Mononuclear cell (primary cell): ENCODE results near the gene SPDYE18. TPM values are rescaled to one million over a fixed set of nuclear protein-coding genes. Genes with fewer than 3 reads are reported as not detected.
"Not testable (repeated sequence)": the region's sequence is repeated elsewhere in the genome, so short reads cannot be mapped to it uniquely, and the experiment has no call there.

Experiments
- H3K27me3 ChIP-seq: 2 replicates; pipeline ENCODE4 v1.6.0; 2011; ENCODE audit warnings: low read length, control low read depth; ENCODE audit not compliant: insufficient read depth
- H3K4me1 ChIP-seq: 2 replicates; pipeline ENCODE4 v1.5.1; 2011; ENCODE audit warnings: mild to moderate bottlenecking, low read length, control low read depth; ENCODE audit not compliant: insufficient read depth
- H3K4me3 ChIP-seq: 2 replicates; pipeline ENCODE4 v1.5.1; 2011; ENCODE audit warnings: mild to moderate bottlenecking, low read length, moderate library complexity
- H3K9me3 ChIP-seq: 2 replicates; pipeline ENCODE4 v1.5.1; 2011; ENCODE audit warnings: low read depth, mild to moderate bottlenecking, control low read depth, low read length
- total RNA-seq: library from RNA; depleted of rRNA; stranded (reverse); fragments of >200 nt; gene quantifications from one replicate; pipeline ENCODE4 v1.2.3, GENCODE V29; 2012

The SPDYE18 gene, protein sequence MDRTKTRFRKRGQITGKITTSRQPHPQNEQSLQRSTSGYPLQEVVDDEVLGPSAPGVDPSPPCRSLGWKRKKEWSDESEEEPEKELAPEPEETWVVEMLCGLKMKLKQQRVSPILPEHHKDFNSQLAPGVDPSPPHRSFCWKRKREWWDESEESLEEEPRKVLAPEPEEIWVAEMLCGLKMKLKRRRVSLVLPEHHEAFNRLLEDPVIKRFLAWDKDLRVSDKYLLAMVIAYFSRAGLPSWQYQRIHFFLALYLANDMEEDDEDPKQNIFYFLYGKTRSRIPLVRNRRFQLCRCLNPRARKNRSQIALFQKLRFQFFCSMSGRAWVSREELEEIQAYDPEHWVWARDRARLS
- 0.21 TPM for total RNA-seq

DNA sequence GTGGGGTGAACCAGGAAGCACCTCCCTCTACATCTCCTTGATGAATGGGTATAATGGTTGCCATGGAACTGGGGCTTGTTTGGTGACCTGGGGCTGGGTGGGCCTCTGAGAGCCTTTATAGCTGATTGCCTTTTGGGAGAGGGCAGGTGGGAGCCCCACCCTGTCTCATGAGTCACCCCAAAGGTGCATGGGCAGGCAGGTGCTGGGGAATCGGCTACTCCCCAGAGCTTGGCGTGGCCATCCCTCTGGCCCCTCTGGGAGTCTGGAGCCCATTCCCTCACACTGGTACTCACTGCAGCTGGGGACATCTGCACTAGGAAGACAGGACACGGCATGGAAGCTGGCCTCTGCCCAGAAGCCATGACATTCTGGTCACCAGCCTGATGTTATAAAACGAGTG lies at the start of gene SPDYE18:
TSS of gene SPDYE18 (minus strand) at position 2 of the 400 bp plus-strand sequence. CDS start 2,046 bp downstream, outside the sequence.
- not testable (repeated sequence) for H3K9me3 ChIP-seq, H3K27me3 ChIP-seq, H3K4me1 ChIP-seq, H3K4me3 ChIP-seq

DNA sequence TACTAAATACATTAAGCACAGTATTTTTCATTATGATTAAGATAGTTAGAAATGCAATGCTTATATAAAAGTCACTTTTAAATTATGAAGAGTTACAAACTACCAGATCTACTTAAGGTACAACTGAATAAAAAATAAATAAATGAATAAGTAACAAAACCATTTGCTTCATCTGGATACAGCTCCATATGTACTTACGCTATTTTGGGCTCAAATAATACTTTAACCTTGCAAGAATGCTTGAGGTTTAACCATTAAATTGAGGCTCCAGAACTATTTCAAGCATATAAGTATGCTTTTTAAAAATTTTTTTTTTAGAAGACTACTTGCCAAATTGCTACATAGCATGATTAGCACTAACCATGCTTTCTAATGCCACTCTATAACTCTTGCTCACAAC lies 46.0 kb upstream of the SPDYE18 start:
- not testable (repeated sequence) for H3K27me3 ChIP-seq, H3K4me3 ChIP-seq, H3K4me1 ChIP-seq, H3K9me3 ChIP-seq

DNA sequence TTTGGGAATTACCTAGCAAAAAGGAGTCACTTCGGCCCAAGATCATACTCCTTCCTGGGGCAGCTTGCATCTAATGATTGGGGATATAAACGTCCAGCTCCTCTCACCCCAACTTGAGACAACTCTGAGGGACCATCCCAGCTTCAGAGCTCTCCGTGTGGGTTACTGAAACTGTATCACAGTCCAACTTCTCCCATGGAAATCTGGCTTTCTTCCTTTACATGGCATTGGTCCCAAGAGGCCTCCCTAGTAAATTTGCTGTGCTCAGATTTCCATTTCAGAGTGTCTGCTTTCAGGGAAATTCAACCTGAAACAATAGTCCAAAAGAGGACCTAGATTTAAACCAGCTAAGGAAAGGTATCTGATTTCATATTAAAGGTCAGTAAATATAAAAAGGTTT lies 45.3 kb upstream of the SPDYE18 start:
- not testable (repeated sequence) for H3K4me1 ChIP-seq, H3K4me3 ChIP-seq, H3K9me3 ChIP-seq, H3K27me3 ChIP-seq

DNA sequence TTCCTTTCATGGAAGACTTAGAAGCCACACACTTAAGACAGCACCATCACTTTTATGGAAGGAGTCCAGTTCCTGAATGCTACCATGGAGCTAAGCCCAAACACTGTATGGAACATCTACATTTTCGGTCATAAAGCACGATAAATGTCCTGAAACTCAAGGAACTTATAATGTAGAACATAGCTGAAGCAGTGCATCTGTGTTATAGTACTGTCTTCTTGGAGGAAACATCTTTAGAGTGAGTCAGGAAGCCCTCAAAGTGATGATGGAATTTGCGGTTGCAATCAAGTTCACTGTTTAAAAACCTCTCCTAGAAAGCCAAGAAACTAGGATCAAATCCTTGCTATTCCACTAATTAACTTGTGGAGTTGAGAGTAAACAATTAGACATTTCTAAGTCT lies 43.5 kb upstream of the SPDYE18 start:
- not testable (repeated sequence) for H3K4me1 ChIP-seq, H3K4me3 ChIP-seq, H3K27me3 ChIP-seq, H3K9me3 ChIP-seq

DNA sequence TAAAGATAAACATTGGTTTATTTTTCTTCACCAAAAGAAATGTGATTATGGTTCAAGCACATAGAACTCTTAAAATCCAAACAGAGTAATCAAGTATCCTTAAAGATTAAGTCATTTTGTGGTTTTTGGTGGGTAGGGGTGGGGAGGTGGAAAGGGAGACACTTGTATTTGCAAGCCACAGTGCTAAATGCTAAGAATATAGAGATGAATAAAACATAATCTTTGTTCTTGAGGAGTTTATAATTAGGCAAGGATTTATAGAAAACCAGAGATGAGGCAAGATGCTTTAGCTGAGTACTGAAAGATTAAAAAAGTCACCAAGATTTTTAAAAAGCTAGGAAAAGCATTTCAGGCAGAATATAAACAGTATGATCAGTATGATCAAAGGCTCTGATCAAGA lies 40.3 kb upstream of the SPDYE18 start:
- not testable (repeated sequence) for H3K4me3 ChIP-seq, H3K27me3 ChIP-seq, H3K4me1 ChIP-seq, H3K9me3 ChIP-seq

DNA sequence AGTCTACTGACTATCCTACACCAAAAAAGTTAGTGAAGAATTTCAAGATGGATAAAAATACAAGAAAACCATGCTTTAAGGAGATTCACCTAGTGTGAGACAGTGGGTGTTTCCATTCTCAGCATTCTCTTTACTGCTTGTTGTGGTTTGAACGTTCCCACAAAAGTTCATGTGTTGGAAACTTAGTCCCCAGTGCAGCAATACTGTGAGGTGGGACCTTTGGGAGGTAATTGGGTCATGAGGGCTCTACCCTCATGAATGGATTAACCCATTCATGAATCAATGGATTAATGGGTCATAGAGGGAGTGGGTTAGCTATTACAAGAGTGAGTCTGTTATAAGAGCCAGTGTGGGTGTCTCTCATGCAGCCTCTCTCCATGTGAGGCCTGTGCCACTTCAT lies 38.8 kb upstream of the SPDYE18 start:
- H3K27me3 ChIP-seq, H3K9me3 ChIP-seq, H3K4me3 ChIP-seq, H3K4me1 ChIP-seq: not testable (repeated sequence)

DNA sequence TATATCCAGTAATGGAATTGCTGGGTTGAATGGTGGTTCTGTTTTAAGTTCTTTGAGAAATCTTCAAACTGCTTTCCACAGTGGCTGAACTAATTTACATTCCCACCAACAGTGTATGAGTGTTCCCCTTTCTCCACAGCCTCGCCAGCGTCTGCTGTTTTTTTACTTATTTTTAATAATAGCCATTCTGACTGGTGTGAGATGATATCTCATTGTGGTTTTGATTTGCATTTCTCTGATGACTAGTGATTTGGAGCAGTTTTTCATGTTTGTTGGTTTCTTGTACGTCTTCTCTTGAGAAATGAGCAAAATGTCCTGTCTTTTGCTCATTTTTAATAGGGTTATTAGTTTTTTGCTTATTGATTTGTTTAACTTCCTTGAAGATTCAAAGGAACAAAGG lies 38.1 kb upstream of the SPDYE18 start:
- not testable (repeated sequence) for H3K27me3 ChIP-seq, H3K4me1 ChIP-seq, H3K4me3 ChIP-seq, H3K9me3 ChIP-seq

DNA sequence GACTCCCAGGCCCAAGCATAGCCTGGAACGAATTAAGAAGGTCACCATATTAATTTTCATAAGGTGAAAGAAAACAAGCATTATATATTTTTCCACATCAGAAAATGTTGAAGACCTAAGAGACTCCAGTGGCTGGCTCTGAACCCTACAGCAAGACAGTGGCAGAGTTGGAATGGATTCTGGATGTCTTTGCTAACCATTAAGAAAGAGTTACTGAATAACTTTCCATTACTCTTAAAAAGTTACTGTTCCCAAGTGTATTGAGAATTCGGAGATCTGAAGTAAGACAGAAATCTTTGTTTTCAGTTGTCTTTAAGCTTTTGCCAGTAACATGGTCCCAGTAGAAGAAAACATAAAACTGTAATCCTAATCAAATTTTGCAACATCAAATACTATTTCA lies 29.9 kb upstream of the SPDYE18 start:
- not testable (repeated sequence) for H3K27me3 ChIP-seq, H3K4me1 ChIP-seq, H3K9me3 ChIP-seq, H3K4me3 ChIP-seq

DNA sequence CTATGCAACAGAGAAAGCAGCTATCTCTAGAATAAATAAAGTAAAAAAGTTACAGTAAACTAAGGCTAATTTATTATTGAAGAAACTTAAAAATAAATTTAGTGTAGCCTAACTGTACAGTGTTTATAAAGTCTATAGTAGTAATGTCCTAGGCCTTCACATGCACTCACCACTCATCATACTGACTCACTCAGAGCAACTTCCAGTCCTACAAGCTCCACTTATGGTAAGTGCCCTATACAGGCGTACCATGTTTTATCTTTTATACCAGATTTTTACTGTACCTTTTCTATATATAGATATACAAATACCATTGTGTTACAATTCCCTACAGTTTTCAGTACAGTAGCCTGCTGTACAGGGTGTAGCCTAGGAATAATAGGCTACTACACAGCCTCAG lies 19.8 kb upstream of the SPDYE18 start:
- not testable (repeated sequence) for H3K27me3 ChIP-seq, H3K4me1 ChIP-seq, H3K9me3 ChIP-seq, H3K4me3 ChIP-seq

DNA sequence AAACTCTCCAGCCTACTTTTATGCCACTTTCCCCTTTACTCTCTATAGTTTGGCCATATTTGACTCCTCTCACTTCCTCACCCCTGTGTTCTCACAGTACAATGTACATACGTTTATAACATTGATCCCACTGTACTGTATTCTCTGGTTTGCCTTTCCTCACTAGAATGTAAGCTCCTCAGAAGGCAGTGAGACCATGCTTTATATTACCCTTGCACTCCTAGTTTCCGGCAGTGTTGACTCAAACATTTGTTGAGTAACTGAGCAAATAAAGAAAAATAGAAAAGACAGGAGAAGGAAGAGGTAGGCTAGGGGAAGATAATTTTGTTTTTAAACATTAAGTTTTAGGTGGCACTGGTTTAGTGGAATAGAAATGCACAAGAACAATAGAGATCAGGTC lies 17.9 kb upstream of the SPDYE18 start:
- H3K27me3 ChIP-seq, H3K4me3 ChIP-seq, H3K4me1 ChIP-seq, H3K9me3 ChIP-seq: not testable (repeated sequence)

DNA sequence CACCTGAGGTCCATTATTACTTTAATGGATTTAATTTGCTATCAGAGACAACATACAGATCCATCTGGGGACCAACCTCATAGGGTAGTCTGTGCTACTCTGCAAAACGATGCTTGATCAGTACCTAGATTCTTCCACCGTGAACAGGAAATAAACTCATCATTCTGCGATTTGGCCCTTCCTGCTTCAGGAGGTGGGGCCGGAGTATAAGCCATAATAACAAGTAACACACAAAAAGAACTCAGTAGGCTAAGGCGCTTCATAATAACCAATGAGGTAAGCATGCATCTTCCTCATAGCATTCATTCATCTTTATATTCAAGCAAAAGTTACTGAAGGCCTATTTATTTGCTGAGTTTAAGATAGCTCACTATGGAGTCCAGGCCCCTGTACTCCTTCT lies 17.3 kb upstream of the SPDYE18 start:
- H3K4me1 ChIP-seq, H3K27me3 ChIP-seq, H3K4me3 ChIP-seq, H3K9me3 ChIP-seq: not testable (repeated sequence)

DNA sequence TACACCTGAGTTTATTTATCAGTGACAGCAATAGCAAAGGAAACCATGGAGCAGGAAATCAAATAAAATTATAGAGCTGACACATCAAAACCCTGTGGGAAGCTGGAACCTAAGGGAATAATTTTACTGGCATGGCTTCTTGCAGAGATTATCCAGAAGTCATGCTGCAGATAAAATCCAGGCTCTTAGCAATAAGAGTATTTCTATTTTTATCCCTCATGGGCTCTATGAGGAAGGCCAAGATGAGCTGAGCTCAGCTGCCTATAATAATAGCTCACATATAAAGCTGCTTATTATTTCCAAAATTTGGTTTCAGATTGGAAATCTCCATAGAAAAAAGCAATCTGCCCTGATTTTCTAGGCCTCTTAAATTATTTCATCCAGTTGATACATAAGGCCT lies 16.8 kb upstream of the SPDYE18 start:
- H3K4me3 ChIP-seq, H3K27me3 ChIP-seq, H3K4me1 ChIP-seq, H3K9me3 ChIP-seq: not testable (repeated sequence)

DNA sequence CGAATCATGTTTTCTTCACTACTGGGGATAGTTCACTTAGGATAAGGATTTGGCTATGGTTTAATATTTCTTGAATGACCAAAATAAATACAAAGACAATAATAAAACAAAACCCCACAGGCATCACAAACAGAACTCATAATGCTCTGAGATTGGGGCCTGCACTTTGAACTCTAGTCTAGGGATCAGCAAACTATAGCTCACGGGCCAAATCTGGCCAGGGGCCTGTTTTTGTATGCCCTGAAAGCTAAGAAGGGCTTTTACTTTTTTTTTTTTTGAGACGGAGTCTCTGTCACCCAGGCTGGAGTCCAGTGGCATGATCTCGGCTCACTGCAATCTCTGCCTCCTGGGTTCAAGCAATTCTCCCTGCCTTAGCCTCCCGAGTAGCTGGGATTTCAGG lies 14.7 kb upstream of the SPDYE18 start:
- not testable (repeated sequence) for H3K27me3 ChIP-seq, H3K4me1 ChIP-seq, H3K4me3 ChIP-seq, H3K9me3 ChIP-seq

DNA sequence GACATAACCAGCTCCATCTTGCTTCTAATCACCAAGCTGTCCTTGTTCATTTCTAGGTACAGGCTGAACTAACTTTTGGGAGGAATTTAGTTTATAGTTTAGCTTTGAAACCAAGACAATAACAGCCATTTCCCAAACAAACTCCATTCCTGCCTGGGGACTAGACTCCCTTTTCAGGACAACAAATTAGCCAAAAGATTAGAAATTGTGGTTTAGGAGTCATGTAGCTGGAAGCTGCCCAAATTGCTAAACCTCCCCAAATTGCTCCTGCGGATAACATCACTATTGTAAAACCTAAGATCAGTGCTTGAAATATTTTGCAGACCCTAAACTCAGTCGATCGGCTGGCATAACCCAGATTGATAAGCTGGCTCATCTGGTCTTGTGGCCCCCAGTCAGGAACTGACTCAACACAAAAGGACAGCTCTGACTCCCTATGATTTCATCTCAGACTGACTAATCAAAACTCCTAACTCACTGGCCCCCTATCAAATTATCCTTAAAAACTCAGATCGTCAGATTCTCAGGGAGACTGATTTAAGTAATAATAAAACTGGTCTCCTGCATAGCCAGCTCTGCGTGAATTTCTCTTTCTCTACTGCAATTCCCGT lies 12.5 kb upstream of the SPDYE18 start:
- H3K9me3 ChIP-seq, H3K4me1 ChIP-seq, H3K27me3 ChIP-seq, H3K4me3 ChIP-seq: not testable (repeated sequence)

DNA sequence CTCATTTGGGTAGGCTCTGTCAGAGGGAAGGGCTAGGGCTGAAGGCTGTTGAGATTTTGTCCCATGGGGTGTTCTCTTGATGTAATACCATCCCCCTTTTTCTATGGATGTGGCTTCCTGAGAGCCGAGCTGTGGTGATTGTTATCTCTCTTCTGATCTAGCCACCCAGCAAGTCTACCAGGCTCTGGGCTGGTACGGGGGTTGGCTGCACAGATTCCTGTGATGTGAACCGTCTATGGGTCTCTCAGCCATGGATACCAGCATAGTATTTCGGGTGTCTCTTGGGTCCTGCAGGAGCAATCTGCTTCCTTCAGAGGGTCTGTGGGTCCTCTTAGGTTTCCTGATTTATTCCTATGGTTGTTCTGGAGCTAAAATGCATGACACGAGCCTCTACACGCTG lies 8.8 kb upstream of the SPDYE18 start:
- H3K4me1 ChIP-seq, H3K27me3 ChIP-seq, H3K9me3 ChIP-seq, H3K4me3 ChIP-seq: not testable (repeated sequence)

DNA sequence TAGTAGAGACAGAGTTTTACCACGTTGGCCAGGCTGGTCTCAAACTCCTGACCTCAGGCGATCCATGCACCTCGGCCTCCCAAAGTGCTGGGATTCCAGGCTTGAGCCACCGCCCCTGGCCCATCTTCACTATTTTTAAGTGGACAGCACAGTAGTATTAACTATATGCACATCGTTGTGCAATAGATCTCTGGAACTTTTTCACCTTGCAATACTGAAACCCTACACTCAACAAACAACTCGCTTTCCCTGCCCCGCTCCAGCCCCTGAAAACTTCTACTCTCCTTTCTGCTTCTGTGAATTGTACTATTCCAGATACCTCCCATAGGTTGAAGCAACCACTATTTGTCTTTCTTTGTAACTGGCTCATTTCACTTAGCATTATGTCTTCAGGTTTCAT lies 3.5 kb upstream of the SPDYE18 start:
- H3K9me3 ChIP-seq, H3K4me3 ChIP-seq, H3K4me1 ChIP-seq, H3K27me3 ChIP-seq: not testable (repeated sequence)
